Calu3 (cell line): ENCODE results near the gene CHRNA4. TPM values are rescaled to one million over a fixed set of nuclear protein-coding genes. Genes with fewer than 3 reads are reported as not detected.

Experiments used
- BruUV-seq: library from RNA; stranded (reverse); fragments of 400-500 nt; replicated peaks from 2 replicates; lab custom pipeline; 2021; lab: Mats Ljungman, UMichigan
- CTCF ChIA-PET: fragments of 300-600 bp; sonication (Branson Sonifier 250); formaldehyde crosslinking; loops from one replicate; lab custom pipeline; 2022; ENCODE audit warnings: antibody characterized with exemption; lab: Charles Lee
- DNase-seq: peaks from one replicate; pipeline ENCODE4 v3.0.0; 2022
- H3K27ac Mint-ChIP-seq: one replicate; pipeline ENCODE4 v1.8.0; 2022; ENCODE audit warnings: mixed read lengths; ENCODE audit not compliant: unreplicated experiment
- H3K27me3 Mint-ChIP-seq: one replicate; pipeline ENCODE4 v1.8.0; 2022; ENCODE audit warnings: mixed read lengths; ENCODE audit not compliant: unreplicated experiment
- H3K36me3 Mint-ChIP-seq: one replicate; pipeline ENCODE4 v1.8.0; 2022; ENCODE audit warnings: mild to moderate bottlenecking, moderate library complexity, mixed read lengths; ENCODE audit not compliant: insufficient read depth, unreplicated experiment
- H3K4me1 Mint-ChIP-seq: one replicate; pipeline ENCODE4 v1.8.0; 2022; ENCODE audit warnings: mild to moderate bottlenecking, low read depth, mixed read lengths; ENCODE audit not compliant: unreplicated experiment
- H3K4me3 Mint-ChIP-seq: one replicate; pipeline ENCODE4 v1.8.0; 2022; ENCODE audit warnings: mild to moderate bottlenecking, low read depth, moderate library complexity, mixed read lengths; ENCODE audit not compliant: unreplicated experiment
- H3K9me3 Mint-ChIP-seq: one replicate; pipeline ENCODE4 v1.8.0; 2022; ENCODE audit warnings: low read depth, mixed read lengths; ENCODE audit not compliant: unreplicated experiment
- CTCF ChIP-seq: fragments of 200-600 bp; IDR thresholded peaks from one replicate; pipeline ENCODE4 v1.8.0; 2022; ENCODE audit warnings: antibody characterized with exemption; ENCODE audit not compliant: unreplicated experiment
- intact Hi-C: fragments of 100-400 bp; cut with micrococcal nuclease; formaldehyde crosslinking; loops from one replicate; pipeline ENCODE4 v1.10.0; 2022; ENCODE audit not compliant: unreplicated experiment
- total RNA-seq: library from RNA; stranded (reverse); gene quantifications from 2 replicates; pipeline ENCODE4 v1.2.3, GENCODE V29; 2022

CHRNA4 gene
- total RNA-seq, 1 experiment from 2014 or later, result not detected

DNA sequence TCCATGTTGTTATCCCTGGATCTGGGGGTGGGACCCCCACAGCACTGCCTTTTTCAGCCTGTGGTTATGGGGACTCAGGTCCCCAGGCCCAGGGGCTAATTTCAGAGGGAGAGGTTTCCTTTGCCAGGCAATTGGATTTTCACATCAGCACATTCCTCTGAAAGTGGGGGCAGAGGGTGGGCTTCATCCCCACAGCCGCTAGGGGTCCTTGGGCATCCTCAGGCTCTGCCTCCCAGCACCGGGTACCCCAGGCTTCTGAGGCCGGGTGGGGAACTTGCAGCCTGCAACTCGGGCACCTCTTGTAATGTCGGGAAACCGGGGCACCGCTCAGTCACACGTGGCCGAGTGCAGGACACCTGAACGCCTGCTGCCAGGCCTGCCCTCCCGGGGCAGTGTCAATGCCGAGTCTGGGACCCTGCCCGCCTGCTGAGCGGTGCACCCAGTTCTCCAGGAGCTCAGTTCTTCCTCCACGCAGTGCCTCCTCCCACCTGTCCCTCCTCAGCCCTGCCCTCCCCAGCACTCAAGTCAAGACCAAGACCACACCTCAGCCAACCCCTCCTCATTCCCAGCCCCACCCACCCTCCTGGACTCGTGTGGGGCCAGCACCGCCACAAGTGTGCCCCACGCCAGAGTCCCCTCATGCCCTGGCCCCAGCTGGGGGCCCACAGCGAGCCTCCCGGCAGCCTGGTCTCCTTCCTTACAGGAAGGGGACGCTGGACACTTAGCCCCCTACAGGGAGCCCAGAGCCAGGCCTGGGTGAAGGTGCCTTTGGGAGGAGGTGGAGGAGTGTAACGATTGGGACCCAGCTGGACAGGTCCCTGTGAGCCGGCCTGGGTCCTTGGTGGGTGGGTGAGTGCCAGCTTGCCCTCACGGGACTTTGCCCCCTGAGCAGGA, 8.8 kb upstream of the CHRNA4 start:
- intact Hi-C loops, result no loop called here
- CTCF ChIA-PET, result interaction anchor here (1.2 kb wide), 1 partner anchor 60 kb away, joined by 5 read pairs; no protein-coding TSS in a partner anchor
- H3K4me1 Mint-ChIP-seq, result no peaks in the 10 kb centered on the region
- H3K27ac Mint-ChIP-seq, result no peak overlapping the region
- H3K36me3 Mint-ChIP-seq, result no peaks in the 10 kb centered on the region
- DNase-seq, result no peak
- H3K27me3 Mint-ChIP-seq, result peaks cover 100% of the 10 kb centered on the region
- no peak overlapping the region for H3K4me3 Mint-ChIP-seq
- TF ChIP-seq CTCF, result no peak
- H3K9me3 Mint-ChIP-seq, result no peaks in the 10 kb centered on the region
- BruUV-seq, result no TSS peak

DNA sequence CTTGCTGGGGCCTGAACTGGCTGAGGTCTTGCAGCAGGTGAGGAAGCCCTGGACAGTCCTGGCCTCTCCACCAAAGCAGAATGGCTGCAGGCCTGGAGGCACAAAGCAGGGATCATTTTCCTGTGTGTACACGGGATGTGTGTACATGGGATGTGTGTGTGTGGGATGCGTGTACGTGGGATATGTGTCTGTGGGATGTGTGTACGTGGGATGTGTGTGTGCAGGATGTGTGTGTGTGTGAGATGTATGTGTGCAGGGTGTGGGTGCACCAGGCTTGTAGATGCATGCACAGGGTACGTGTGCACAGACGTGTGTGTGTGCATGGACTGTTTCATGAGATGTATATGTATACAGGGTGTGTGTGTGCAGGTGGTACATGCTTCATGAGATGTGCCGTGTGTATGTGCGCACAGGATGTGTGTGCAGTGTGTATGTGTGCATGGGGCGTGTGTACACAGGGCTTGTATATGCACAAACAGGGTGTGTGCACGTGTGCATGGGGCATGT, 7.9 kb upstream of the CHRNA4 start:
- peaks cover 100% of the 10 kb centered on the region for H3K27me3 Mint-ChIP-seq
- CTCF ChIA-PET, result no interaction called here
- no TSS peak for BruUV-seq
- no peaks in the 10 kb centered on the region for H3K36me3 Mint-ChIP-seq
- no peak overlapping the region for H3K27ac Mint-ChIP-seq
- no peaks in the 10 kb centered on the region for H3K9me3 Mint-ChIP-seq
- no peak overlapping the region for H3K4me3 Mint-ChIP-seq
- no peak for DNase-seq
- no peaks in the 10 kb centered on the region for H3K4me1 Mint-ChIP-seq
- intact Hi-C loops, result no loop called here
- no peak for TF ChIP-seq CTCF

DNA sequence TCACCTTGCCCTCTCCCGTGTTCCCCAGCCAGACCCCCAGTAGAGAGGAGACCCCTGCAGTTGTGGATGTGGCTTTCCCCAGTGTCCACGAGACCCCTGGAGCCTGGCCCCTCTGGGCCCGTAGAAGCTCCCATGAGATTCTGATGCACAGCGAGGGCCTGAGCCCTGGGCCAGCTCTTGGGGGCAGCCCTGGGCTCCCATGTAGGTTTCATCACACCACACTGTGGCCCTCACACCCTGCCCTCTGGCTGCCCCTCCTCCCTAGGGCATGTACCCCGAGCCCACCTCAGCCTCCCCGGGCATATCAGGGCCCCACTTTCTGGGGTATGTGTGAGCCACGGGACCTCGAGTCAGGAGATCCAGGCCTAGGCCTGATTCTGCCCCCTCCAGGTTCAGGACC, 7.0 kb upstream of the CHRNA4 start:
- BruUV-seq, result no TSS peak
- TF ChIP-seq CTCF, result no peak
- H3K27ac Mint-ChIP-seq, result no peak overlapping the region
- intact Hi-C loops, result no loop called here
- no peaks in the 10 kb centered on the region for H3K4me1 Mint-ChIP-seq
- H3K4me3 Mint-ChIP-seq, result no peak overlapping the region
- CTCF ChIA-PET, result interaction anchor here (0.9 kb wide), 1 partner anchor 9 kb away, joined by 3 read pairs; no protein-coding TSS in a partner anchor
- no peaks in the 10 kb centered on the region for H3K36me3 Mint-ChIP-seq
- peaks cover 100% of the 10 kb centered on the region for H3K27me3 Mint-ChIP-seq
- no peak for DNase-seq
- H3K9me3 Mint-ChIP-seq, result no peaks in the 10 kb centered on the region

DNA sequence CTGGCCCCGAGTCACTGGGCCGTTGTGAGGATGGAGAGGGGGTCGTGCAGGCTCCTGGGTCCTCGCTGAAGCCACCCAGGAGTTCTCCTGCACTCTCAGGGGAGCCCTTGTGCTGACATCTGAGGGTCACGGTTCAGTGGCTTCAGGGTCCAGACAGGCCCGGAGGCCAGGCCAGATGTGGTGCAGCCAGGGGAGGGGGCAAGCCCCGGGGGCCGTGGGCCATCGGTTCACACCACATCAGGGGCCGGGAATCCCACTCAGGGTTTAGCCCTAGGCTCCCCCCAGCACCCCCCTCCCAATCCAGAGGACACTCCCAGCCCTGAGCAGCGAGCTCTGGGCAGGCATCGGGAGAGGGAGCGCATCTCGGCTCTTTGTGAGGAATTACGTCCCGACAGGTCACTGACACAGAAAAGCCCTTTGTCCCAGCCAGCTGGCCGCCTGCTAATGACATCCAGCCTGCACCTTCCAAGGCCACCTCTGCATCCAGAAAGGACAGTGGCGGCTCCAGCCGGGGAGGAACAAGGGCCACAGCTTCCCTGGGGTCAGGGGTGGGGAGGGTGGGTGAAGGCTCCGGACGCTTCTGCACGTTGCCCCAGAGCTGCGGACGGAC, 6.4 kb upstream of the CHRNA4 start:
- no peak overlapping the region for H3K27ac Mint-ChIP-seq
- CTCF ChIA-PET, result interaction anchor here (0.9 kb wide), 1 partner anchor 10 kb away, joined by 3 read pairs; no protein-coding TSS in a partner anchor
- DNase-seq, result no peak
- H3K4me3 Mint-ChIP-seq, result no peak overlapping the region
- no peaks in the 10 kb centered on the region for H3K4me1 Mint-ChIP-seq
- intact Hi-C loops, result no loop called here
- H3K27me3 Mint-ChIP-seq, result peaks cover 100% of the 10 kb centered on the region
- no peaks in the 10 kb centered on the region for H3K9me3 Mint-ChIP-seq
- no peak for TF ChIP-seq CTCF
- no peaks in the 10 kb centered on the region for H3K36me3 Mint-ChIP-seq
- BruUV-seq, result no TSS peak
